ENCODE data around the gene CHD3.

DNA sequence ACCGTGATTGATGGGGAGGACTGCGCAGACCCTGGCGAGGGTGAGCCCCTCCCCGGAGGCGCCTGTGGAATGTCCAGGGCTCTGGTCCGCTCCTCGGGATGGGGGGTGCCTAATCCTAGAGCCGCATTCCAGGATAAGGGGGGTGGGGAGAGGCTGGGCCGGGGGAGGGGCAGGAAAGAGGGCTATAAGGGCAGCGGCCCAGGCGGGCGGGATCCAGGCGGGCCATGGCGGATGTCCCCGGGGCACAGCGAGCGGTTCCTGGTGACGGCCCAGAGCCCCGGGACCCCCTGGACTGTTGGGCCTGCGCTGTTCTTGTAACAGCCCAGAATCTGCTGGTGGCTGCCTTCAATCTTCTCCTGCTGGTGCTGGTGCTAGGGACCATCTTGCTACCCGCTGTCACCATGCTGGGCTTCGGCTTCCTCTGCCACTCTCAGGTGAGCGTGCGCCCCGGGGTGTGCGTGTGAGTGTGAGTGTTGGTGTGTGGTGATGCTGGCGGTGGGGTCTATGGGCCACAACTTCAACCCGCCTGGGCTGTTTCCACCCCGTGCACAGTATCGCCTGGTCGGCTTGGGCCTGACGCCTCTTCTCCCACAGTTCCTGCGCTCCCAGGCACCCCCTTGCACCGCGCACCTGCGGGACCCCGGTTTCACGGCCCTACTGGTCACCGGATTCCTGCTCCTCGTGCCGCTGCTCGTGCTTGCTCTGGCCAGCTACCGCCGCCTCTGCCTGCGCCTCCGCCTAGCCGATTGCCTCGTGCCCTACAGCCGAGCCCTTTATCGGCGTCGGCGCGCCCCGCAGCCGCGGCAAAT, 33.5 kb upstream of the CHD3 start, which contains the start of gene TMEM88:
- TF ChIP-seq POLR2AphosphoS5 (IDR thresholded peaks at IDR 0.05; ENCODE audit: low read depth, low read length) = no peak
- no peak for TF ChIP-seq POLR2A (IDR thresholded peaks at IDR 0.05; ENCODE audit: low read depth, low read length)
- no peak for TF ChIP-seq TAF1 (IDR thresholded peaks at IDR 0.05; ENCODE audit: borderline replicate concordance, low read depth, low read length)

Measured in GM12892 (cell line).